Amniotic epithelial cell (primary cell): ENCODE results near the gene GZF1.

Source experiments
- DNase-seq: peaks from one replicate; pipeline ENCODE4 v3.0.0-alpha.2; 2010; ENCODE audit warnings: low read depth

The GZF1 gene

GRCh38 chr20:23361476-23362391 is at the start of gene GZF1:
Gene GZF1 (plus strand): TSS chr20:23362182. CDS start chr20:23364384, 2,202 bp downstream.
- DNase-seq: peak; percentile 95

- DNase-seq: no peak
Observed at GRCh38 chr20:23313271-23313670, 48.7 kb upstream of the GZF1 start.

GRCh38 chr20:23314699-23315098 is 47.3 kb upstream of the GZF1 start:
- DNase-seq: no peak

- no peak for DNase-seq
Observed at GRCh38 chr20:23315099-23315498, 46.9 kb upstream of the GZF1 start.

- no peak for DNase-seq
Observed at GRCh38 chr20:23316626-23317025, 45.4 kb upstream of the GZF1 start.

GRCh38 chr20:23317081-23317480 is 44.9 kb upstream of the GZF1 start:
- DNase-seq: no peak

GRCh38 chr20:23318347-23318746 is 43.6 kb upstream of the GZF1 start:
- DNase-seq: no peak

- DNase-seq: peak; percentile 51
Observed at GRCh38 chr20:23320317-23320716, 41.7 kb upstream of the GZF1 start.

- no peak for DNase-seq
Observed at GRCh38 chr20:23325107-23325506, 36.9 kb upstream of the GZF1 start.

GRCh38 chr20:23326774-23327173 is 35.2 kb upstream of the GZF1 start:
- DNase-seq: no peak

GRCh38 chr20:23327617-23328333 is 34.2 kb upstream of the GZF1 start:
- DNase-seq: no peak

- no peak for DNase-seq
Observed at GRCh38 chr20:23331450-23332350, 30.3 kb upstream of the GZF1 start.

- DNase-seq: no peak
Observed at GRCh38 chr20:23332467-23332866, 29.5 kb upstream of the GZF1 start.

GRCh38 chr20:23334111-23334510 is 27.9 kb upstream of the GZF1 start:
- DNase-seq: no peak

- DNase-seq: no peak
Observed at GRCh38 chr20:23335521-23335920, 26.5 kb upstream of the GZF1 start.

- DNase-seq: no peak
Observed at GRCh38 chr20:23336476-23336875, 25.5 kb upstream of the GZF1 start.

- DNase-seq: no peak
Observed at GRCh38 chr20:23337312-23337711, 24.7 kb upstream of the GZF1 start.

- DNase-seq: no peak
Observed at GRCh38 chr20:23339986-23340385, 22.0 kb upstream of the GZF1 start.

- peak; percentile 68 for DNase-seq
Observed at GRCh38 chr20:23340524-23340923, 21.5 kb upstream of the GZF1 start.

GRCh38 chr20:23341073-23341472 is 20.9 kb upstream of the GZF1 start:
- DNase-seq: no peak

GRCh38 chr20:23343590-23343989 is 18.4 kb upstream of the GZF1 start:
- no peak for DNase-seq

GRCh38 chr20:23344336-23344735 is 17.6 kb upstream of the GZF1 start:
- no peak for DNase-seq
